Left cardiac atrium (tissue), 4 donors: ENCODE measurements around the gene RSPRY1. TPM values are rescaled to one million over a fixed set of nuclear protein-coding genes. Genes with fewer than 3 reads are reported as not detected.

Experiments used
- ATAC-seq, 2 donors: fragments of 200-7000 bp; cut with Tn5 transposase; one replicate each; pipeline ENCODE4 v1.9.1; 2020; ENCODE audit warnings: mild to moderate bottlenecking in 2 of 2, moderate library complexity in 2 of 2
- DNase-seq: peaks from one replicate; pipeline ENCODE4 v3.0.0-alpha.2; 2020
- intact Hi-C, 2 donors: fragments of 100-400 bp; cut with DNase I; formaldehyde crosslinking; loops; one replicate each; pipeline versions ENCODE4 v1.14.1 to v1.15.1; 2022 to 2023
- long read RNA-seq: library from polyadenylated mRNA; unstranded; transcript quantifications from one replicate; pipeline ENCODE4 v2.0.0, GENCODE V29; 2021
- total RNA-seq, 2 donors: library from RNA; stranded (reverse); fragmentation: NEBNext Ultra II Directional; extraction: Animal tissue kit (Norgen Biotek cat#: 25700); gene quantifications; one replicate each; pipeline ENCODE4 v1.2.1, GENCODE V29; 2021
- donor health status: DM: no; HTN: yes; CAD: no.
- donor health status: DM: no; HTN: yes; CAD: no; lungs with severe emphysema.
- donor health status: DM: yes; HTN: yes; CAD: no.
- donor health status: Dilated cardiomyopathy.

Gene RSPRY1
- total RNA-seq: 10 to 100 TPM; 13.4 to 16.5 TPM
- long read RNA-seq, transcript RSPRY1-201 (15 exons, 3,547 nt): major isoform, 24 of 50 reads
- long read RNA-seq, partial matches to known transcripts: 7 of 50 reads
- long read RNA-seq, other reads (novel, unspliced or antisense): 17 of 50 reads

DNA sequence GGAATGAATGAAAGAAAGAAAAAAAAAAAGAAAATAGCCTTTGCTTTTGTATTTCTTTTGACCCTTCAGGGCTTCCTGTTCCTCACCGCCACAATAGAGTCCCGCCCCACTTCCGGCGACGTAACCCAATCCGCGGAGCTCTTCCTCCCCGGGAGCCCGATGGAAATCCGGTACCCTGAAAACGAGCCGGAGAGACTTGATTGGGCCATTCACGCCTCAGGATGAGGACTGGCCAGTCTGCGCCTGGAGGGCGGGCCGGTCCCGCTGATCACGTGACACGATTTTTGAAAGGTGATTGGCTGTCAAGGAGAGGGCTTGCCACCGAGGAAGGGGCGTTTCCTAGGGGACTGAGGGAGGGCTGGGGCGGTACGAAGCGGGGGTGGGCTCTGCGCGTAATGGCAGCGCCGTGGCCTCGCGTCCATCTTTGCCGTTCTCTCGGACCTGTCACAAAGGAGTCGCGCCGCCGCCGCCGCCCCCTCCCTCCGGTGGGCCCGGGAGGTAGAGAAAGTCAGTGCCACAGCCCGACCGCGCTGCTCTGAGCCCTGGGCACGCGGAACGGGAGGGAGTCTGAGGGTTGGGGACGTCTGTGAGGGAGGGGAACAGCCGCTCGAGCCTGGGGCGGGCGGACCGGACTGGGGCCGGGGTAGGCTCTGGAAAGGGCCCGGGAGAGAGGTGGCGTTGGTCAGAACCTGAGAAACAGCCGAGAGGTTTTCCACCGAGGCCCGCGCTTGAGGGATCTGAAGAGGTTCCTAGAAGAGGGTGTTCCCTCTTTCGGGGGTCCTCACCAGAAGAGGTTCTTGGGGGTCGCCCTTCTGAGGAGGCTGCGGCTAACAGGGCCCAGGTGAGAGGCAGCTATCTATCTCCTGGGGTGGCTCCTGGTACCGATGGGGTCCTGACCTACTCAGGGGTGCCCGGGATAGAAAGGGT is at the start of gene RSPRY1, which contains the start of gene PSME3IP1:
Gene RSPRY1, plus strand, starts transcription at position 385 of the 927 bp plus-strand sequence. CDS start 18,330 bp downstream, outside the sequence.
Gene PSME3IP1, minus strand, starts transcription at position 95 of the 927 bp plus-strand sequence. CDS start 12,185 bp downstream, outside the sequence.
- DNase-seq: peak; percentile 98
- intact Hi-C loops: loop anchor here in 1 of 2 donors (10.0 kb wide), 1 partner anchor 99 kb away; the partner anchor contains the start of gene PLLP
- peak; percentile 96 to 97 for ATAC-seq

DNA sequence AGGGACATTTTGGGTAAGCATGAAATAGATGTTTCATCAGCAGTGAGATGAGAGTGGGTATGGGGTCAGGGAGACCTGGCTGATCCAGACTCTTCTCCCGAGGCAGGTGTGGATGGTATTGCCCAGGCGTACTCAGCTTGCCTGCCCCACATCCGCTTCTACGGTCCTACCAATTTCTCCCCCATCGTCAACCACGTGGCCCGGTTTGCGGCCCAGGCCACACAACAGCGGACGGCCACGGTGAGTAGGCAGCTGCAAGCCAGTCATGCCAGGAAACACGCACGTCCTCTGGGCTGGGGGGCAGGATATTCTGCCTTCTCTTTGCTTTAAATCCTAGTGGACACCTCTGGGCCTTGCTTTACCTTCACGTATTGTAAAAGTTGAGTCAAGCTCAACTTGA is 49.1 kb upstream of the RSPRY1 start:
- ATAC-seq (no peak), DNase-seq (peak; percentile 1)
- intact Hi-C loops: no loop called here

DNA sequence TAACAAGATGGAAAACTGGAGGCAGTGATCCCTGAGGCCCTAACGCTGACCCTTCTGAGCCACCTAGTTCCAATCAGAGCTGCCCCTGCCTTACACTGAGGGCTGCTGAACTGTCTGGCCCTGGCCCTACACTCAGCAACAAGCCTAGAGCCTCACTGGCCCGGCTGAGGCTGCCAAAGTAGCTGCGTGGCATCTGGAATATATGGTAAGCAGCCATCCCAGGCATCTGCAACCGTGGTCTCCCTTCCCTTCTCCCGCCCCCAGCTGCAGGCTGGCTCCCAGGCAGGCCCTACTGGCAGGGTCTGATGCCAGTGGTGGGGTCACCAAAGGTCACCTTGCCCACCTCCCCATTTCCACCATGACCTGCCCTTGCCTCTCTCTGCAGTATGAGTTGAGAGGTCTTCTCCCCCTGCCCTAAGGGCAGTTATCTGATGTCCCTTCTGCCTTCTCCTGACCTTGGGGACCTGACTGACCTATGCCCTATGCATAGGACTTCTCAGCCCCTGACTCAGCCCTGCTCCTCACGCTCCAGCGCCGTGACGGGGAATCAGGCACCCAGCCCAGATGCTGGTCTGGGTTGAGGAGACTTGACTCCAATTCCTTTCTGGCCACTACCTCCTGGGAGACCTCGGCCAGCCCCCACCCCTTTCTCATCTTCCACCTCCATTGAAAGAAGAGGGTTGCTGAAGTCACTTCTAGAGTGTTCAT is 48.4 kb upstream of the RSPRY1 start:
- intact Hi-C loops: no loop called here
- DNase-seq (no peak), ATAC-seq (no peak)

DNA sequence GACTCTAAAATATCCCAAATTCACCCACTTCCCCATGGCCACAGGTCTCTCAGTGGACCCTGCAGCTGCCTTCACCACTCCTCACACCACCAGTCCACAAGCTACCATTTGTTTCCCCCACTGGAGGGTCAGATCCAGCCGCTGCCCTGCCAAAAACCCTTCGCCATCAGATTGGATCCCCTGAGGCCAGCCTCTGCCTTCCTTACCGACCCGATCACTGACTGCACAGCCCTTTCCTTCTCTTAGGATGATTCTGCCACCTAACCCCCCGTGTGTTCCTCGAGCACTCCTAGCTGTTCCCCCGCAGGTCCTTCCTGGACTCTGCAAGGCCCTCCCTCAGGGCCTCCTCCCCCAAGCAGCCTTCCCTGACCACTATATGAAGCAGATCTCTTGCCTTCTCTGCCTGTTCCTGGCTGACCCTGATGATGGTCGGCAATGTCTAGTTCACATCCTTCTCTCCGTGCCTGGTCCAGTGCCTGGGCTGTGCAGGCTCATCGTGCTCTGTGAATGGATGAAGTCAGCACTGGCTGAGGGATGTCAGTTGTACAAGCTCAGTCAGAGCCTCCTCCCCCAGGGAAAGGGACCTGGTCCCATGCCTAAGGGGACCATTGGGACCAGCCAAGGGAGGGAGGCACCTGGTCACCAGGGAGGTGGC is 47.7 kb upstream of the RSPRY1 start:
- ATAC-seq (no peak), DNase-seq (no peak)
- intact Hi-C loops: no loop called here

DNA sequence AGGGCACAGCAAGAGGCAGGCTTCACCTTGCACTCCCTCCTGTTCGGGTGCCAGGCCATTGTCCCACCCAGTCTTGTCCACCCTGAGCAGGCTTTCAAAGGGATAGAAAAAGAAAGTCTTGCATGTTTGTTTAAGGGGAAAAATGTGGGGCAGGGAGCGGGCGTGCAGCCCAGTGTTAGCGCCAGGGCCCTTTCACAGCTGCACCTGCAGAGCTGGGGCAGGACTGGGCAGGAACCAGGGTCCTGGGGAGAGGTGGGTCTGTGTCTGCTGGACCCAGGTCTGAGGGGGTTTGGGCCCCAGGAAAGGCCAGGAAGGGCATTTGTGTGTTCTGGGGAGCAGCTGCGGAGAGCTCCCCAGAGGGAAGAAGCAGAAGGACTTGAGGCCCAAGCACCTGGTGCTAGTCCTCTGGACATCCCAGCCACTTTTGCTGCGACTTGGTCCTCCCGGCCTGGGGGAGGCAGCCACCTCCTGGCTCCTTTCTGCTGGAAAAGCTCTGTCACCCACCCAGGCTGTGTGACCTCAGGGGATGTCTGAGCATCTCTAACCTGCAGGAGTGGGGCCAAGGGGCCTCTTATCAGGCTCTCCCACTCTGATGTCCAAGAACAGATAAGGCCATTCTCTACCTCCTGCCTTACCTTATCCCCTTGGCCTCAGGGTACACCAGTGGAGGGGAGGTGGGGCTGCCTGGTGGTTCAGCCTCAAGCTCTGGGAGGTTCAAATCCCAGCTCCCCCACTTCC is 45.0 kb upstream of the RSPRY1 start:
- ATAC-seq (no peak), DNase-seq (no peak)
- intact Hi-C loops: no loop called here

DNA sequence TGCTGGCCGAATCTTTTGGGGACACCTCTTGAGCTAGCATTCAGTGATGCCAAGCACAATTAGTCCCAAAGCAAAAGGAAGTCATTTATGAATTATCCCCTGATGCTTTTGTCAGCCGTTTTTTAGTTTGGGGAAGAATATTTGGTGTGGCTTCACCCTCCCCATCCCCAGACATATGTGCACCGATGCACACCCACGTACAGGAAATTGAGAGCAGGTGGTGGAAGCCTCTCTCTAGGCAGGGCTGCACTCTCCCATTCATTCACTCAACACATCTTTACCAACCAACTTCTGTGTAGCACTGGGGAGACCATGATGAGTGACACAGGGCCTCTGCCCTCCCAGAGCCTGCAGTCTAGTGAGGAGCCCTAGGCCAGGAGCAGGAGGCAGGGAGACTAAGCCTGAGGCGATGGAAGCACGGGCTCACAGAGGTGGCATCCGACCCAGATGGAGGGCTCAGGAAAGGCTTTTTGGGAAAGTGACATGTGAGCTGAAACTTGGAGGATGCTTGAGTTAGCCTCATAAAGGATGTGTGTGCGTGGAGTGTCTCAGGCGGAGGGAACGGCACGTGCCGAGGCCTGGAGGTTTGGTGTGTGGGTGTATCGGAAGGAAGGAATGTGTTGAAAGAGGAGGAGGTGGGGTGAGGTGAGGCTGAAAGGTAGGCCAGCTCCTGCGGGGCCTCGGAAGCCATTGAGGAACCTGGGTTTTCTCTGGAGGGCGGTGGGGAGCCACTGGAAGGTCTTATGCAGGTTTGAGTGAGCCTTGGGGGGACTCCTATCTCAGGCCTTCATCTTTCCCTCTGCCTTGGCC is 44.1 kb upstream of the RSPRY1 start:
- intact Hi-C loops: no loop called here
- DNase-seq (no peak), ATAC-seq (no peak)

DNA sequence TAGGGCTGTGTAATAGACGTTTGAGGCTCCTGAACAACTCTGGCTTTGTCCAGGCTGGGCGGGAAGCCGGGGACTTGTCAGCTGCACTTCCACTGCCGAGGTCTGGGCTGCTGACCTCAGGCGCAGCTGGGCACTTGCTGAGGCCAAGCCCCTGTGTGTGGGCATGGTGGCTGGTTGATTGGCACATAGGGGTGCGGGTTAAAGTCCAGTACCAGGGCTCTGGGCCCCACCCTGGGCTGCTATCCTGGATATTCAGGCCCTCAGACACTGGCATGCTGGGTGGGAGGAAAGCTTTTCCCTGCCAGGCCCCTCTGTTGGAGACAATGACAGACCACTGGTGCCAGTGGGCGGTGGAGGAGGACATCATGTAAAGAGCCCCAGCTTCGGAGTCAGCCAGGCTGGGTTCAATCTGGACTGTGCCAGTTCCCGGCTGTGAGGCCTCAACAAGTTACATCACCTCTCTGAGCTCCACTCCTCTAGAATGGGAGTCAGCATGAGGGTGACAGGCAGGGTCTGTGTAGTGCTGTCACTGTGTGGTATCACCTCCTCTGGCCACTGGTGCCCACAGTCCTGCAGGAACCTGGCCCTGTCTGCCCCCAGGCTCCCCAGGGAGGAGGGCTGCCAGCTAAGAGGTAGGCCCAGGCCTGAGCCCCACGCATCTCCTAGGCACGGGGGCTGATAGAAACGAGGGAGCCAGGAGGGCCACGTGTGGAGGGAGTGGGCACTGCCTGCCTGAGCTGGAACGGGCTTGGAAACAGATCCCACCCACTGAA is 42.8 kb upstream of the RSPRY1 start:
- no peak for DNase-seq
- ATAC-seq: no peak
- intact Hi-C loops: no loop called here

DNA sequence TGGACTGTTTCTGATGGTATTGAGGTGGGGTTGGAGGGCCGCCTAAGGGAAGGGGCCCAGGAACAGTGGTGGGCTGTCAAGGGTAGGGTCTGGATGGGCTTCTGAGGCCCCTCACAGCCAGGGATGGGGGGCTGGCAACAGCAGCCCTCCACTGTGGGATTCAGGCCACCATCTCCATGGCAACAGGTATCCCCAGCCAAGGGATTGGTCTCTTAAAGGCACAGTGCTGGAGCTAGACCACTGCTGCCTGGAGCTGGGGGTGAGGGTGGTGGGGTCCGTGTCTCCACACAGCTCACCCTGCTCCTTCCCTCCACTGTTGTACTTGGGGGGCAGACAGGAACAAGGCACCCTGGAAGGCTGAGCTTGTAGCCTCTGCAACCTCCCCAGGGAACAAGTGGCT is 42.1 kb upstream of the RSPRY1 start:
- ATAC-seq (no peak), DNase-seq (no peak)
- intact Hi-C loops: no loop called here

DNA sequence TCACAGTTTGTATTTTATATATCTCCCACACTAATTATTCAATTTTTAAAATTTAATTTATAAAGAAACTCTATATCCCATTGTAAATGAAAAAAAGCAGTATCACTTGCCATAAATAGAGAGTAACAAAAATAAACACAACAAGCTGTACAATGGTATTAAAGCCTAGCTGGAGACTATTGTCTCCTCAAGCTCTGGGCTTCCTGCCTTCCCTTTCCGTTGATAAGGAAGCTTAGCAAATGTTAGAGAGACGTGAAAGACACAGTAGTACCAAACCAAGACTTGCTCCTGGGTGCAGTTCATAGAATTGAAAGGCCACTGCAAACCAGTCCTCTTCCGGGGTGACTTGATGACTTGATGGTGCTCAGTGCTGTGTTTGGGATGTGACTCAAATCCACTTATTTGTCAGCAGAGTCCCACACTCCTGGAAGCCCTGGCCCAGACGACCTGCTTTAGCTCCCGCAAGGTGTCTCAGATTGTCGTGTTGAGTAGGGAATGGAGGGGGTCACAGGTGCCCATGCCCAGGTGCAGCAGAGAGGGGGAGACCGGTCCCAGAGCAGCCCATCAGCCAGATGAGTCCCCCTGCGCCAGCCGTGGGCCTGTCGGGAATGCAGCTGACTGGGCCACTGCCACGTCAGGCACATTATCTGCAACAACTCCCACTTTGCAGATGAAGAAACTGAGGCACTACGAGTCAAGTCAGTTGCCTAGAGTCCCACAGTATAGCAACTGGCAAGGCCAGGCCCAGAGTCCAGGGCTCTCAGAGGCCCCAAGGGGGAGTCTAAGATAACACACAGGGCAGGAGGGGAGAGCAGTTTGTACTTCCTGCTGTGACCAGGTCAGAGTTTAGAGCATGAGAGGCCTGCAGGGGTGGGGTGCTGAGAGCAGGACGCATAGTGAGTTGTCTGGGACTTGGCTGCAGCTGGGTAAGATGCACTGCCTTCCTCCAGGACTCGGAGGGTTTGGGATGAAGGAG is 40.8 kb upstream of the RSPRY1 start:
- peak in 1 of 2 donors; percentile 8 for ATAC-seq
- intact Hi-C loops: loop anchor here in 1 of 2 donors (5.0 kb wide), 1 partner anchor 48 kb away; no protein-coding TSS in a partner anchor
- no peak for DNase-seq

DNA sequence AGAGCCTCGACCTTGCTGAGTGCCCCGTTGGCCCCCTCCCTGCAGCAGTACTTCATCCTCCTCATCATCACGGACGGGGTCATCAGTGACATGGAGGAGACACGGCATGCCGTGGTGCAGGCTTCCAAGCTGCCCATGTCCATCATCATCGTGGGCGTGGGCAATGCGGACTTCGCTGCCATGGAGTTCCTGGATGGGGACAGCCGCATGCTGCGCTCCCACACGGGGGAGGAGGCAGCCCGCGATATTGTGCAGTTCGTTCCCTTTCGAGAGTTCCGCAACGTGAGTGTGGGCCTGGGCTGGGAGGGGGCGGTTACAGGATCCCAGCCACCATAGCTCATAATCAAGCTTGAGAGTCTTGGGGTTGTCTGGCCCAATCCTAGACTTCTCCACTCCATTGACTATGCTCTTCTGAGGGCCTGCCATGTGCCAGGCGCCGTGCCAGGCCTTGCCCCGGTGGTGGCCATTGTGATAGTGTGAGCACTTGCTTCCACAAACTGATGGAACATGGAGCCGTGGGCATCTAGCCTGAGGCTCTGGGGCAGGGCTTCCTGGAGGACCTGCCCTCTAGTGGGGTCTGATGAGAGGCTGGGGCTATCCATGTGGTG is 40.0 kb upstream of the RSPRY1 start:
- DNase-seq: no peak
- intact Hi-C loops: loop anchor here in 1 of 2 donors (5.0 kb wide), 1 partner anchor 49 kb away; no protein-coding TSS in a partner anchor
- ATAC-seq: no peak

DNA sequence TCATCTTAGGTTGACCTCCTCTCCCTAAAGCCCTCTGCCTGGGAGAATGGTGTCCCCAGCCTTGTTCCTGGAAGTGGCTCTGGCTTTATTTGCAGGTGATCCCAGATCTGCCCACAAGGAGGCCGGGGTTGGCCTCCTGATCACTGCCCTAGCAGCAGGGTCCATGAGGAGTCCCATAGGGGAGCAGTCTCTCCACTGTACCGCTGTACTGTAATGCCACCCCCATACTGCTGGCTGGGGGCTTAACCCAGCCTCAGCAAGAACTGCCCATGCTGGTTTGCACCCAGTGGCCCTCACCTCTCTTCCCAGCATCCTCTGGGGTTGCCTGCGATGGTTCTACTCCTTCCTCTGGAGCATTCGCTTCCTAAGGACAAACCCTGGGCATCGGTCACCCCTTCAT is 39.4 kb upstream of the RSPRY1 start:
- DNase-seq (no peak), ATAC-seq (no peak)
- intact Hi-C loops: loop anchor here in 1 of 2 donors (5.0 kb wide), 1 partner anchor 49 kb away; no protein-coding TSS in a partner anchor

DNA sequence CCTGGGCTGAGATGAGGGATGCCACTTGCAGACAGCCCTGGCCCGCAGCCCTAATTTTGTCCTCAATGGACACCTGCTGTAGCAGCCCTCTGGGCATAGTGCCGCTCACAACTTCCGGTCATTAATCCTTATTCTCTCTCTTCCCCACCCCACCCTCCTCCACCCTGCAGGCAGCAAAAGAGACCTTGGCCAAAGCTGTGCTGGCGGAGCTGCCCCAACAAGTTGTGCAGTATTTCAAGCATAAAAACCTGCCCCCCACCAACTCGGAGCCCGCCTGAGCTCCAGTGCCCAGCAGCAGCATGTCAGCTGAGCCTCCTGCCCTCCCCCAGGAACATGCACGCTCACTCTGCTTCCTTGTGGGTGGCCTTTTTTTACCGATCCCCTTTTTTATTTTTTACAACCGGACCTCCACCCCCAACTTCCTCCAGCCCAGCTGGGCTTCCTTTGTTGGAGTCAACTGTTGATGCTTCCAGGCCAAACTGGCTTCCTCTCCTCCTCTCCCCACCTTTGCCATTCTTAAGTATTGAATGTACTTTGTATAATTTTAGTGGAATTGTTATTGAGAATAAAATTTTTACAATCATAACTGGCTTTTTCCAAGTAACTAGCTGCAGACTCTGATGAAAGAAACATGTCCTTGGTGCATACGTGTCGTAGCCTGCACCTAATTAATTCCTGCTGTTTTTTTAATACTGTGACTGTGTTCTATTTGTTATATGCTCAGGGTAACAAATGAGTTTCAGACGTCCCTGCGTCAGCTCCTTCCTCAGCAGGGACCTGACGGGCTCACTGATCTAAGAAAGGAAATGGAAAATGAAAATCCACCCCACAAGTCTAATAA is 38.5 kb upstream of the RSPRY1 start:
- intact Hi-C loops: loop anchor here in 1 of 2 donors (5.0 kb wide), 1 partner anchor 50 kb away; no protein-coding TSS in a partner anchor
- ATAC-seq: peak; percentile 12 to 31
- no peak for DNase-seq

DNA sequence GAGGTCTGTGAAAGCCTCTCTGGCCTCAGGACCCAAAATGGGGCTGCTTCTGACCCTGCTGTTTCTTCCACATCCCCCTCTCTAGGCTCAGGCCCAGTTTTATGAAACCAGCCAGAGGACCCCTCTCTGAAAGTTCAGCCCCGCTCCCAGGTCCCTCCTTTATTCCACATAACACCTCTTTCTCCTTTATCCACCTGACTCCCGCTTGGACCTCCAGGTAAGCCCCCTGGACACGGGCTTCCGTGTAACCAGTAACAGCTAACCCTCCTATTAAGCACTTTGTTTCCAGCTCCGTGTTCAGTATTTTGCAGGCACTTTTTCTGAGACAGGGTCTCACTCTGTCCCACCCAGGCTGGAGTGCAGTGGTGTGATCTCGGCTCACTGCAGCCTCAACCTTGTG is 37.6 kb upstream of the RSPRY1 start:
- no peak for ATAC-seq
- intact Hi-C loops: loop anchor here in 1 of 2 donors (5.0 kb wide), 1 partner anchor 51 kb away; no protein-coding TSS in a partner anchor
- no peak for DNase-seq

DNA sequence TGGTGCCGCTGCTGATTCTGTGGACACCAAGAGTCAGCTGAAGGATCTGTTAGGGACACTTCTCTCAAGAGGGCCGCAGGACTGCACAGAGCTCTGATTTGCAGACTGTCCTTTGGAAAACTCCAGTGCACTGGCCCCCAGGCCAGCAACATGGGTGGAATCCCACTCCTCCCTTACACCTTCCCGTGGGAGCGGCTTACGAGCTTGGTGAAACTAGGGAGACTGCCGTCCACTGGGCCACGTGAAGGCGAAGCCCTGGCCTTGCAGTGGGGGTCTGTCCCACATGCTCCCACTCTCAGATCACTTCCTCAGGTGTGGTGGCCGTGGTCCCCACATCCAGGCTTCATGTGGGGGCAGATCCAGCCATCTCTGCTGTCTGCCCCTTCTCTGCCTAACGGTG is 36.7 kb upstream of the RSPRY1 start:
- intact Hi-C loops: loop anchor here in 1 of 2 donors (5.0 kb wide), 1 partner anchor 52 kb away; no protein-coding TSS in a partner anchor
- ATAC-seq (no peak), DNase-seq (no peak)
